ENCODE measurements around the gene IGIP.
"Not testable (repeated sequence)": the region's sequence is repeated elsewhere in the genome, so short reads cannot be mapped to it uniquely, and the experiment has no call there.

The IGIP gene

DNA sequence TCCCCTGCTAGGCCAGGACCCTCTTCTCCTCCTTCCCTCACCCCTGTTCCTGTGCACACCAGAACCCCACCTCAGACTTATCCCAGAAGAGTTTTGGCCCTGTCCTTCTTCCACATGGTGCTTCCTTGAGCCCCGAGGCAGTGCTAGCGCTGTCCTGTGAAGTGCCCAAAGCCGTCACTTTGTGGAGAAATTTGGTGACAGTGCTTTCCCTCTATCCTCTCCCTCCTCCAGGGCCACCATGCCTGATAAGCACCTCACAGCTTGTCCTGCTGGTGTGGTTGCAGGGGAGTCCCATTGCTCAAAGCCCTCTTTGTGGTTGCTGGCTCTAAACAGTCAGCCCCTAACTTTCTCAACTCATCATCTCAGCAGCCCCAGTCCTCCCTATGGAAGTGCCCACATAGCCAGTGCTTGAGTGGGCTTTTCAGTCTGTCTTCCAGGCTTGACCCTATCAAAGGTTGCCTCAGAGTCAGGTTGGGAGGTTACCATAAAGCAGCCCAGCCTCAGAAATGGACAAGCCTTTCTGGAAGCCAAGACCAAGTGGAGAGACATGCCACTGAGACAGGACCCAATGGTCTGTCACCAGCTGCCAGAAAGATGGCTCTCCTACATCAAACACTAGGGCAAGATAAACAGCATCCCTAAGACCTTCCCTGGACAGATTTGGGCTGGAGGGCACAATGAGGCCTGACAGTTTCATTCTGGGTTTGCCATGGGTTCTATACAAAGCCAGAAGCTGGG is 18.0 kb downstream of the IGIP start:
- no peak for DNase-seq

DNA sequence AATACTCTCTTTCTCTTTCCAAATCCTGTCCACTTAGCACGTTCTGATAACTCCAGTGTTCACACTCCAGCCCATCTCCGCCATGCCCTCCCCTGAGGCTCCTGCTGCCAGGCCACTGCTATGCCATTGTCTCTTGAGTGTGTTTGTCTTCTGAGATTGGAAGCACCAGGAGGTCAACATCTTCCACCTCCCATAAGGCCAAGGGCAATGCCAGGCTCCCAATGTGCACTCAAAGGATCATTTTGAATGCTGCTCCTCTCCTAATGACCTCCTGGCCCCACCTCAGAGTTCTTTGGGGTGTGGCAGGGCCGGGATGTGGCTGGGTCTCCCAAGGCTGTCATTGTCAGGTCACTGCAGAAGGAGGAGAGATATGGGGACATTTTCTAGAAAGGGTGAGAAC is 19.5 kb downstream of the IGIP start:
- no peak for DNase-seq

- peak; percentile 51 to 57 for DNase-seq
Measured at GRCh38 chr5:140145818-140146522, 20.2 kb downstream of the IGIP start.

- DNase-seq, result no peak
Measured at GRCh38 chr5:140146523-140146842, 20.7 kb downstream of the IGIP start.

DNA sequence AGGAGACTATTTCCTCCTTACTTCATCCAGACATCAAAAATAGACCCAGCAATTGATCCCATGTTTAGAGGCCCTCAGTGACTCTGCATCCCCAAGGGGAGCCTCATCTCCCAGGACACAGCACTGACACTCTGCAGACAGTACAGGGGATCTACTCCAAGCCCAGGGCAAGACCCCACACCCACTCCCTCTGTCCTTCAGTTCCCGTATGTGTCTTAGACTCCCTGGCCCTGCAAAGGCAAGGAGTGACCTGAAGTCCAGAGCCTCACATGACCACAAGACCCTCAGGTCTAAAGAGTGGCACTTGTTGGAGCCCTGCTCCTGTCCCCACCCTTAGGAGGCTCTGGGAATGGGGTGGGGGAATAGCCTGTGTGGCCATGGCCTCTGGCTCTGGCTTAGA is 21.7 kb downstream of the IGIP start:
- no peak for DNase-seq

GRCh38 chr5:140148508-140148907 is 22.8 kb downstream of the IGIP start:
- DNase-seq, result no peak

DNA sequence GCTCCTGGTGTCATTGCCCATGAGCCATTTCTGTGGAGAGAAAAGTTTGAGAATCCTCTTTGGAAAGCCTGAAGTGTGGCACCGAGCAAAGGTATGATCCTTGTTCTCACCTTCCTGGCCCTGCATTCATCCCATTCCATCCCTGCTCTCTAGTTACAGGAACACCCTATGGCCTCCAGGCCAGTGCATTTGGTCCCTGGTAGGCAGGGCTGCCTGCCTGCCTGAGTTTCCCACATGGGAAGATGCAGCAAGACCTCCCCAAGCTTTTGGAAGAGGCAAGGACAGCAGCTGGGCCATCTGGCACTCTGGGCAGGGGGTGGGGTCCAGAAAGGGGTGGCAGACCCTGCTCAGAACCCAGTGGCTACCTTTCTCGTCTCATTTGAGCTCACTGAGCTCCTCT is 24.5 kb downstream of the IGIP start:
- no peak for DNase-seq

DNA sequence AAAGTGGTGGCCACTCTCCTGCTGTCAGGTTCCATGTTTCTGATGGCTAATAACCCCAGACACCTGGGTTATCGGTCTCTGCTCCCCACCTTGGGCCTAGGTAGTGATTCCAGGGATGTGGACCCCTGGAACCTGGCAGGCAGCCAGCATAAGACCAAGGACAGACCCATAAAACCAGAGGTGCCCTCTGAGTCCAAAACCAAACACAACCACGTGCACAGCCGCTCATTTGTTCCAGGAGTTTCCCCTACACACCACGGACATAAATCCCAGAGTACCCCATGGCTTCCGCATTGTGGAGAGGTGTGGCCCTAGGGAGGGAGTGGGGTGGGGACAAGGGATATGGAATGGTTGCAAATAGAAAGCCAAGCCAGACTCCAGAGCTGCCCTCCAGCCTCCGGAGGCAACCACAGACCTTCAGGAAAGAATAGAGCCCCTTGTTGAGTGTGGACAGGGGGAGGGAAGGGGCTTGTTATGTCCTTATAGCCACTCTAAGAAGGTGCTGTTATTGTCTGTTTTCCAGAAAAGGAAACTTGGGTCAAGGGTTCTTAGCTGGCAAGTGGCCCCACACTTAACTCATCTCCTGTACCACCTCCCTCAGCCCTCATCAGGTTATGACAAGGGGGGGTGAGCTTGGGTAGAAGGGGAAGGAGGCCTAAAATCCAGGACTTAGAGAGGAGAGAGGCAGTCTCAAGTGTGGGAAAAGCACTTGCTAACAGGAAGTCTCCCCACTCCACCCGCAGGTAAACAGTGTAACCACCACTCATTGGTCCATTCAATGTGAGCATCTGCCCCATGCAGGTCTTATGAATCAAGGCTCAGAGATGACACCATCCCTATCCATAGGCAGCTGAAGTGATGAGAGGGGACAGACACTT is 25.6 kb downstream of the IGIP start:
- no peak for DNase-seq

- DNase-seq, result no peak
Measured at GRCh38 chr5:140152022-140152999, 26.6 kb downstream of the IGIP start.

DNA sequence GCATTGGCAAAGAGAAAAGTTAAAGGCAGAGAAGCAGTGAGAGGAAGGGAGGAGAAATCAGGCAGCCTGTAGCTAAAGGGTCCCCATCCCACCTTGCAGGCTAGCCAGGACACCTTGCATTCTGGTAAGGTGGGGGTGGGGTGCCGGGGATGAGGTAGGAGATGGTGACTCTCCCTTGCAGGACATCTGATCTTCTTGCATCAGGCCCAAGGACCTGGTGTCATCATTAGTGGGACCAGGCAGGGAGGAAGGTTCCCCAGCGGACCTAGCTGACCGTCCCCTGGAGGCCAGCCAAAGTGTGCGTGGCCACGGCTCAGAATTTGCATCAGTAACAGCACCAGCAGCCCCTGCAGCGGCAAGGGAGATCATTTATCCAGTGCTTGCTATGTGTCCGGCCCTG is 27.5 kb downstream of the IGIP start:
- DNase-seq, result no peak

DNA sequence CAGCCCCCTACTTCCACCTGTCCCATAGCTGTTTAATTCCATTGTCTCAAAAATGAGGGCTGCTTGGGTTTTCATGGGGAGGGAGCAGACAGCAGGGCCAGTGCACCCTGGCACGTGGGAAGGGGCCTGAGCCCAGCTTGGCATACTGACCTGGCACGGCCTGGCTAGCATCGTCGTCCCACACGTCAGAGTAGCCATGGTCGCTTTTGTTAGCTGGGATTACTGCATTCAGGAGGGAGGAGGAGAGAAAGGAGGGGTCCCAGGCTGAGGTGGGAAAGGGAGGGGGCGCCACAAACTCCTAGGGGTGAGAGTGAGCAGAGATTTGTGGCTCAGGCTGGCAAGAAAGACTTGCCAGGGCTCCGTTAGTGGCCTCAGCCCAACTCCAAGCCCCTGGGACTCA is 28.2 kb downstream of the IGIP start:
- no peak for DNase-seq

DNA sequence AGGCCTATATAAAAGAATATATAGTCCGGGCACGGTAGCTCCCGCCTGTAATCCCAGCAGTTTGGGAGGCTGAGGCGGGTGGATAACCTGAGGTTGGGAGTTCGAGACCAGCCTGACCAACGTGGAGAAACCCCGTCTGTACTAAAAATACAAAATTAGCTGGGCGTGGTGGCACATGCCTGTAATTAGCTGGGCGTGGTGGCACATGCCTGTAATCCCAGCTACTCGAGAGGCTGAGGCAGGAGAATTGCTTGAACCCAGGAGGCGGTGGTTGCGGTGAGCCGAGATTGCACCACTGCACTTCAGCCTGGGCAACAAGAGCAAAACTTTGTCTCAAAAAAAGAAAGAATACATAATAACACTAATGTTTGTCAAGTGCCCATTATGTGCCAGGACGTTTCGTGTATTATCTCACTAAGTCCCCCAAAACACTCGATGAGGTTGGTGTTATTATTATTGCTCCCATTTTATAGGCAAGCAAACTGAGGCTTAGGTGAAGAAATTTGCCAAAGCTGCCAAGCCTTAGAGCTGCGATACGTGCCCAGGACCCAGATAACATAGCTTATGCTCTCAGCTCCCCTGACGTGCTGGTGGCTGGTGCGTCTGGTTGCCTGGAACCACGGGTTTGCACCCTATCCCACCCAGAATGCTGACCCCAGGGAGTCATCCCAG is 29.1 kb downstream of the IGIP start:
- DNase-seq, result not testable (repeated sequence)

DNA sequence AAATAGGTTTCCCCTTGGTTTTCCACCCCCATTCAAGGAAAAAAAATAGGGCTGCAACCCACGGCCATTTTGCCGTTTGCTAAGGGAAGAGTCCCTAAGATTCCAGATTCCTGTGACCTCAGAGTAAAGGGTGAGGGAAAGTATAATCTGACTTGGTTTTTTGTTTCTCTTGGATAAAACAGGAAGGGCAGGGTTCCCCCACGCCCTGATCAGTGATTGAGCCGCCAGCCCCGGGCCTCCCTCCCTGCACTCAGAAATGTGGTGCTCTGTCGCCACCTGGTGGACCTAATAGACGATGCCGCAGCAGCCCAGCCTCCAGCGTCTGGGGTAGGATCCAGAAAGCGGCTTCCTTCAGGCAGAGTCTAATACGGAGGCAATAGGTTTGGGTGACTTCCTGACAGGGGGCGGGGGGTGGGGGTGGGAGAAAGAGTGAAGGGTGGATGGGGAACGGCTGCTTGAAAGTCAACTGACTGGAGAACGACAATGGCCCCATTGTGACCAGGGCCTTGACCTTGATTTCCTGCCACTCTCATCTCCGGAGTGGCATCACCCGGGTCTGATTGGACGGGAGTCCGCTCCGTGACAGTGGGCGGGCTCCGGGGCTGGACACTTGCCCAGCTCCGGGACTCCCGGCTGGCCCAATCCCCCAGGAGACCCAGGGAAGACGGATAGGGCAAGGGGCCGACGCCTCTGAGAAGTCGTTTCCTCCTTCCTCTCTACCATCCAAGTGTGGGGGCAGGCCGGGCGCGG is 31.5 kb downstream of the IGIP start:
- DNase-seq, result peak; percentile 86

DNA sequence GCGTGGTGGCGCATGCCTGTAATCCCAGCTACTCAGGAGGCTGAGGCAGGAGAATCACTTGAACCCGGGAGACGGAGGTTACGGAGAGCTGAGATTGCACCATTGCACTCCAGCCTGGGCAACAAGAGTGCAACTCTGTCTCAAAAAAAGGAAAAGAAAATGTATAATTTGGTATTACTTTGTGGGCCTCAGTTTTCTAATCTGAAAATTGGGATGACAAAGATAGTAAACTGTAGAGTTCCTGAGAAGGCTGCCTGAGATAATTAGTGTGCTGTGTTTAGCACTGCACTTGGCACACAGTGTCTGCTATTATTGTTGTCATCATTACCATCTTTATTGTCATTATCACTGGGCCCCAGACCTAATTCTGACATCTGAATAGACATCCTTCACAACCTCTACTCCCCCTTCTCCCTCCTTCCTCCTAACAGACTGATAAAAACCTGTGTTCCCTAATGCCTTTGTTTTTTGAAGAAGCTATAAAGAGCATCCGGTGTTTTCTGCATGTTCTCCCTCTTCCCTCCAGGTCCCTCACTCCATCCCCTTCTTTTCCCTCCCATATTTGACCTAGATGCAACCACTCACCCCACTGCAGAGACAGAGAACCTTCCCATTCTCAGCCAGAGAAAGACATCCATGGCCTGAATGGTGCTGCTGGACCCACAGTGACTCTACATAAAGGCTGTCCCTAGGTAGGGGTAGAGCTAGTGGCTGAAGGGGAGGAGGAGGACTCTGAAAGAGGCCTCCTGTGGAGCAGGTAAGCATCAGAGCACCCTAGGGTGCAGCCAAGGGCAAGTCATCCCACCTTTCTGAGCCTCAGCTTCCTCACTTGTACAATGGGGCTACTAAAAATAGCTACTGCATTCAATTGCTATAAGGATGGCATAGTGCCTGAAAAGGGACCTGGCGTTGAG is 33.5 kb downstream of the IGIP start:
- DNase-seq, result no peak

DNA sequence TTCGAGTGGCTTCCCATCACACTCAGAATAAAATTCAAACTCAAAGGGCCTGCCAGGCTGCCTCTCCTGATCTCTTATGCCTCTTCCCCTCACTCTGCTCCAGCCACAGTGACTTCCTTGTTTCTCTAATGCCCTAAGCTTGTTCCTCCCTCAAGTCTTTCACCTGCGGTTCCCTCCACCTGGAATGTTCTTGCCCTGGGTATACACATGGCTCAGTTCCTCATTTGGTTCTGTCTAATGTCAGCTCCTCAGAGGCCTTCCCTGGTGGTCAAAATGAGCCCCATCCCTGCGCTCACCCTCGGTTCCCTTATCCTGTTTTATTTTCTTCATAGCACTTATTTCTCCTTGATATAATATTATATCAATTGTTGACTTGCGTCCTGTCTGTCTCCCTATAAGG is 36.5 kb downstream of the IGIP start:
- DNase-seq, result no peak

DNA sequence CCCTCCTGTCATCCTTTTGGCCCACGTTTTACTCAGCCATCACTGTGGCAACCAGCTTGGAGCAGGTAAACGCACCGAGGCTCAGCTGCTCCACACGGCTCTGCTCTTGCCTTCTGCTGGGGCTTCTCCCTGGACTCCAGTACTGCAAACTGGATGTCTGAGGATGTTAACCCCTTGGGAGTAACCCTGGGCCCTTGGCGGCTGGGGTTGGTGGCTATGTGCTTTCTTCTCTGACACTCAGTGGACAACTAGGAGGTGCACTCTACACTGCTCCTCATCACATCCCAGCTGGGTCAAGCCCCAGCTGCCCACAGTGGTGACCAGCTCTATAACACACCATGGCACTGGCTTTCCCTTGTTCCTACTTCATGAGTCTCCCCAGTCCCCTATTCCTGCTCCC is 37.0 kb downstream of the IGIP start:
- DNase-seq, result no peak

- DNase-seq, result no peak
Measured at GRCh38 chr5:140165101-140165922, 39.6 kb downstream of the IGIP start.

GRCh38 chr5:140165923-140166270 is 40.2 kb downstream of the IGIP start:
- DNase-seq, result no peak

GRCh38 chr5:140166911-140167310 is 41.2 kb downstream of the IGIP start:
- DNase-seq, result no peak
